ENCODE data around the gene APBA3.

Gene APBA3

GRCh38 chr19:3785938-3786824 is 24.7 kb upstream of the APBA3 start, which contains the start of gene MATK:
MATK (minus strand) TSS chr19:3786381; CDS start chr19:3785135, 1,246 bp downstream.
- DNase-seq = no peak

GRCh38 chr19:3785451-3785937 is 24.0 kb upstream of the APBA3 start:
- DNase-seq = no peak

GRCh38 chr19:3784607-3785450 is 23.3 kb upstream of the APBA3 start:
- no peak for DNase-seq

GRCh38 chr19:3783660-3784584 is 22.4 kb upstream of the APBA3 start:
- DNase-seq = no peak

- no peak for DNase-seq
Measured at GRCh38 chr19:3782903-3783302, 21.4 kb upstream of the APBA3 start.

GRCh38 chr19:3782330-3782729 is 20.8 kb upstream of the APBA3 start:
- DNase-seq = no peak

GRCh38 chr19:3781603-3782002 is 20.1 kb upstream of the APBA3 start:
- DNase-seq = no peak

- no peak for DNase-seq
Measured at GRCh38 chr19:3780786-3781304, 19.4 kb upstream of the APBA3 start.

- no peak for DNase-seq
Measured at GRCh38 chr19:3778899-3779723, 17.6 kb upstream of the APBA3 start.

- no peak for DNase-seq
Measured at GRCh38 chr19:3778104-3778867, 16.8 kb upstream of the APBA3 start.

GRCh38 chr19:3776479-3777040 is 15.1 kb upstream of the APBA3 start:
- DNase-seq = no peak

- no peak for DNase-seq
Measured at GRCh38 chr19:3775831-3776230, 14.3 kb upstream of the APBA3 start.

- DNase-seq = no peak
Measured at GRCh38 chr19:3775374-3775711, 13.9 kb upstream of the APBA3 start.

- DNase-seq = no peak
Measured at GRCh38 chr19:3774621-3775373, 13.3 kb upstream of the APBA3 start.

GRCh38 chr19:3773814-3774515 is 12.5 kb upstream of the APBA3 start:
- no peak for DNase-seq

- no peak for DNase-seq
Measured at GRCh38 chr19:3771906-3772455, 10.5 kb upstream of the APBA3 start, which contains the start of gene RAX2. RAX2 (minus strand) TSS chr19:3772228; CDS start chr19:3771742, 486 bp downstream.

GRCh38 chr19:3771000-3771905 is 9.8 kb upstream of the APBA3 start:
- DNase-seq = no peak

Data from DMS153 (cell line).